Measurements from ENCODE around the gene IL11. TPM values are rescaled to one million over a fixed set of nuclear protein-coding genes. Genes with fewer than 3 reads are reported as not detected.

Gene IL11
- total RNA-seq, 2 donors from 2014 or later = 0.78 TPM; not detected in 1

- DNase-seq (ENCODE audit: low spot score) (no peak), ATAC-seq (no peak)
- no peak overlapping the region for H3K4me3 Mint-ChIP-seq
- H3K9me3 Mint-ChIP-seq = no peaks in the 10 kb centered on the region
- peaks cover 0 to 8% of the 10 kb centered on the region in 2 donors for H3K4me1 Mint-ChIP-seq (ENCODE audit: low read depth in 2 of 2)
- peaks cover 25 to 35% of the 10 kb centered on the region in 2 donors for H3K27me3 Mint-ChIP-seq
- no peak overlapping the region for H3K27ac Mint-ChIP-seq
- H3K36me3 Mint-ChIP-seq = no peaks in the 10 kb centered on the region
Observed at GRCh38 chr19:55373306-55373992, 3.2 kb upstream of the IL11 start.

DNA sequence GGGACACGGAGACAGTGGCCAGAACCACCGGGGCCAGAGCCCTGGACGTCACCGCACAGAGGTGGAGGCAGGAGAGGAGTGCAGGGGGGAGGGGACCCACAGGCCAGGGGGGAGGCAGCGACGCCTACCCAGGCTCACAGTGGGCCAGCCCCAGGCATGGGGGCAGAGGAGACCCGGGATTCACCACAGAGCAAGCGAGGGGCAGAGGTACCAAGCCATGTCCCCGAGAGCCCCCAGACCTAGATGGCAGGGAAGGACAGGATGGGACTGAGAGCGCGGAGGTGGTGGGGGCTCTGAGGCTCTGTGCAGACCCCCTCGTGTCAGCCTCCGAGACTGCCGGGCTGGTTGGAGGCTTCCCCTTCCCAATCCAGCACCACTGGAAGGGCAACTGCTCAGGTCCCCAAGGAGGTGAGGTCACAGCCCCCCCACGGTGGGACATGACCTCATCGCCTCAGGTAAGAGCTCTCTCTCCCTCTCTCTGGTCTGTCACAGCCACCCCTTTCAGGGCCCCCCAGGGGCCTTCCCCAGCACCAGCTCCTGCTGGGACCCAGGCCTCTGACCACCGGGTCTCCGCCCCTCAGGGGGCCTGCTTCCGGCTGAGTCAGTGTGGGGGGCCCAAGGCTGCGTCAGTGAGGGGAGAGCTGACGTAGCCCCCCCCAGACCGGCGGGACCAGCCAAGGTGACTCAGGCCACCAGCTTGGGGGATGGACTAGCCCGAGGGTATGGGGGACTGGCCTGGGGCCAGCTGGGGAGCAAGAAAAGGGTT, 2.2 kb upstream of the IL11 start:
- DNase-seq (ENCODE audit: low spot score) = no peak
- H3K27me3 Mint-ChIP-seq = peaks cover 28 to 35% of the 10 kb centered on the region in 2 donors
- ATAC-seq = peak in 1 of 2 donors; percentile 6
- no peaks in the 10 kb centered on the region for H3K9me3 Mint-ChIP-seq
- peaks cover 0 to 8% of the 10 kb centered on the region in 2 donors for H3K4me1 Mint-ChIP-seq (ENCODE audit: low read depth in 2 of 2)
- H3K4me3 Mint-ChIP-seq = no peak overlapping the region
- H3K27ac Mint-ChIP-seq = no peak overlapping the region
- no peaks in the 10 kb centered on the region for H3K36me3 Mint-ChIP-seq

DNA sequence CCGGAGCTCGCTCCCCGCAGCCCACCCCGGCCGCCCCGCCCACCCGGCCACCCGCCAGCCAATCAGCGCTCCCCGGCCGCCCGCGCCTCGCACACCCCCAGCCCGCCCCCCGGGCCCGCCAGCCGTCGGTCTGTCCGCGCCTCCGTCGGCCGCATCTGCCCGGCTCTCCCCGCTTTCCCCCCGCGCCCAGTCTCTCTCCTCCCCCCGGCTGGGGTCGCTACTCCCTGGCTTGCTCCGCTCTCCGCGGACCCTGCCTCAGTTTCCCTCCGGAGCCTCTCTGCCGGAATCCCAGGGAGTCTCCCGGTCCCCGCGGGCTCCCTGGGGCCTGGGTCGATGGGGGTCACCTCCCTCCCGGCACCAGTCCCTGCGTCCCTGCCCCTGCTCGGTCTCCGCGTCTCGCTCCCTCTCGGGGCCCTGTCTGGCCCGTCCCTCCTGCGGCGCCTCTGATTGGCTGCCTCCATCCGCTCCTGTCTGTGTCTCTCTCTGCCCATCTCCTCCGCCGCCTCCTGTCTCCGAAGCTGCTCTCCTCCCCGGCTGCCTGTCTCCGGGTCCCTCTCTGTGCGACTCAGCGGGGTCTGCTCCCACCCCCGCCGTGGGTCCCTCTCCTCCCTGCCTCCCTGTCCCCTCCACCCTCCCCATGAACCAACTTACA, 484 bp downstream of the IL11 start:
- ATAC-seq (peak; percentile 54 to 73), DNase-seq (ENCODE audit: low spot score) (no peak)
- no peak overlapping the region for H3K27ac Mint-ChIP-seq
- peaks cover 25 to 35% of the 10 kb centered on the region in 2 donors for H3K27me3 Mint-ChIP-seq
- H3K36me3 Mint-ChIP-seq = no peaks in the 10 kb centered on the region
- peak overlapping the region; percentile 83 for H3K4me3 Mint-ChIP-seq
- H3K9me3 Mint-ChIP-seq = no peaks in the 10 kb centered on the region
- peaks cover 0 to 8% of the 10 kb centered on the region in 2 donors for H3K4me1 Mint-ChIP-seq (ENCODE audit: low read depth in 2 of 2)

- peaks cover 24 to 32% of the 10 kb centered on the region in 2 donors for H3K27me3 Mint-ChIP-seq
- no peak for DNase-seq (ENCODE audit: low spot score)
- H3K4me3 Mint-ChIP-seq = no peak overlapping the region
- H3K4me1 Mint-ChIP-seq (ENCODE audit: low read depth in 2 of 2) = peaks cover 0 to 8% of the 10 kb centered on the region in 2 donors
- no peaks in the 10 kb centered on the region for H3K9me3 Mint-ChIP-seq
- no peaks in the 10 kb centered on the region for H3K36me3 Mint-ChIP-seq
- H3K27ac Mint-ChIP-seq = no peak overlapping the region
- ATAC-seq = peak; percentile 43 to 61
Observed at GRCh38 chr19:55368701-55369563, 1.3 kb downstream of the IL11 start.

DNA sequence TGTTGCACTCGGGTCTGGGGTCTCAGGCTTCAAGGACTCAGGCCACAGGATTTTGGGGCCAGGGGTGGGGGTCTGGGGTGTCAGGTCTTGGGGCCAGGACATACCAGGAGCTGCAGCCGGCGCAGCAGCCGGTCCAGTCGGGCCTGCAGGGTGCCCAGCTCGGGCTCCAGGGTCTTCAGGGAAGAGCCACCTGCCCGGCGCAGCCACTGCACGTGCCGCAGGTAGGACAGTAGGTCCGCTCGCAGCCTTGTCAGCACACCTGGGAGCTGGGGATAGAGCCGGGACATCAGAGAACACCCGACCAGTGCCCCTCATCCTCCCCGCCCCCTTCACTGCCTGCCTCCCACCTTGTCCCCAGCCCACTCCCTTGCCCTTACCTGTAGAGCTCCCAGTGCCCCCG, 2.2 kb downstream of the IL11 start:
- Mint-ChIP-seq H3K36me3 (no peaks in the 10 kb centered on the region), H3K4me3 (no peak overlapping the region), H3K9me3 (no peaks in the 10 kb centered on the region), H3K27me3 (peaks cover 20 to 27% of the 10 kb centered on the region in 2 donors), H3K4me1 (ENCODE audit: low read depth in 2 of 2) (peaks cover 0 to 4% of the 10 kb centered on the region in 2 donors), H3K27ac (no peak overlapping the region)
- ATAC-seq = no peak
- no peak for DNase-seq (ENCODE audit: low spot score)

DNA sequence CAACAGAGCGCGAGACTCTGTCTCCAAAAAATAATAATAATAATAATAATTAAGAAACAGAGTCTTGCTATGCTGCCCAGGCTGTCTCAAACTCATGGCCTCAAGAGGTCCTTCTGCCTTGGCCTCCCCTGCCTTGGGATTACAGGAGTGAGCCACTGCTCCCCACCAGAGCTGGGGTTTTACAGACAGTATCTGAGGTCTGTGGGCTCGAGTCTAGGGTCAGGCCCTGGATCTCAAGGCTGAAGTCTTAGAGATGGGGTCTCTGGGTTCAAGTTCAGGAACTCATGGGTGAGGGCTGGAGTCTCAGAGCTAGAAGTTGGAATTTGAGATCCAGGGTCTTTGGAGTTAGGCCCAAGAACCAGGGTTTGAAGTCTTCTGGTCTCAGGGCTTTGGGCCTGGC, 3.5 kb downstream of the IL11 start:
- ATAC-seq = no peak

DNA sequence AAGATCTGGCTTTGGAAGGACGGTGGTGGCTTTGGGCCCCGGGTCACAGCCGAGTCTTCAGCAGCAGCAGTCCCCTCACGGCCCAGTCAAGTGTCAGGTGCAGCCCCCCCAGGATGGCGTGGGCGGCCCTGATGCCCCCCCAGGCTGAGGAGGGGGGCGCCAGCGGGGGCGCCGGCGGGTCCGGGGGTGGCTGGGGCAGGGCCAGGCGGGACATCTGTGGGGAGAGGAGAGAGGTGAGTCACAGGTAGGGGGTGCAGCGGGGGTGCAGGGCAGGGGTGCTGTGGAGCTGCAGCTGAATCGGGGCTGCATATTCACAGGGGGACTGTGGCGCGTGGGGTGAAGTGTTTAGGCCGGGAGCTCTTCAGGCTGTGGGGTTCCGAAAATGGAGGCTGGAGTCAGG, 4.3 kb downstream of the IL11 start:
- Mint-ChIP-seq H3K4me3 (no peak overlapping the region), H3K27me3 (peaks cover 13 to 14% of the 10 kb centered on the region in 2 donors), H3K4me1 (ENCODE audit: low read depth in 2 of 2) (peaks cover 0 to 4% of the 10 kb centered on the region in 2 donors), H3K36me3 (no peaks in the 10 kb centered on the region), H3K9me3 (no peaks in the 10 kb centered on the region), H3K27ac (no peak overlapping the region)
- DNase-seq (ENCODE audit: low spot score) (no peak), ATAC-seq (no peak)

More for the DNA sequence above, 3.5 kb downstream of the IL11 start:
- H3K9me3 Mint-ChIP-seq = no peaks in the 10 kb centered on the region
- peaks cover 0 to 4% of the 10 kb centered on the region in 2 donors for H3K4me1 Mint-ChIP-seq (ENCODE audit: low read depth in 2 of 2)
- H3K27ac Mint-ChIP-seq = no peak overlapping the region
- H3K4me3 Mint-ChIP-seq = no peak overlapping the region
- H3K27me3 Mint-ChIP-seq = peaks cover 15 to 20% of the 10 kb centered on the region in 2 donors
- H3K36me3 Mint-ChIP-seq = no peaks in the 10 kb centered on the region
- no peak for DNase-seq (ENCODE audit: low spot score)

DNA sequence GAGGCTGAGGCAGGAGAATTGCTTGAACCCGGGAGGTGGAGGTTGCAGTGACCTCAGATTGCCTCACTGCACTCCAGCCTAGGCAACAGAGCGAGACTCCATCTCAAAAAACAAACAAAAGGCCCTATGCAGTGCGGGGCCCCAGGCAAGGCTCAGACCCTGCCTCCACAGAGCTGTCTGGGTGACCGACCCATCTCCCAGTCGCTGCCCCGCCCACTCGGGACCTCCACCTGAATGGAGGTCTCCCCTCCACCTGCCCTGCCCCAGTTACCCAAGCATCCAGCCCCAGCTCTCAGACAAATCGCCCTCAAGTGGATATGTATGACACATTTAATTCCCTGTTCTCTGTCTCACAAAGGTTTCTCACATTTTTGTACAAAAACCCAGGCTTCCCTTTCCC, 5.0 kb downstream of the IL11 start:
- Mint-ChIP-seq H3K9me3 (no peaks in the 10 kb centered on the region), H3K36me3 (no peaks in the 10 kb centered on the region), H3K4me1 (ENCODE audit: low read depth in 2 of 2) (peaks cover 0 to 4% of the 10 kb centered on the region in 2 donors), H3K27ac (no peak overlapping the region), H3K4me3 (no peak overlapping the region), H3K27me3 (peaks cover 6 to 7% of the 10 kb centered on the region in 2 donors)
- DNase-seq (ENCODE audit: low spot score) = no peak
- ATAC-seq = no peak

DNA sequence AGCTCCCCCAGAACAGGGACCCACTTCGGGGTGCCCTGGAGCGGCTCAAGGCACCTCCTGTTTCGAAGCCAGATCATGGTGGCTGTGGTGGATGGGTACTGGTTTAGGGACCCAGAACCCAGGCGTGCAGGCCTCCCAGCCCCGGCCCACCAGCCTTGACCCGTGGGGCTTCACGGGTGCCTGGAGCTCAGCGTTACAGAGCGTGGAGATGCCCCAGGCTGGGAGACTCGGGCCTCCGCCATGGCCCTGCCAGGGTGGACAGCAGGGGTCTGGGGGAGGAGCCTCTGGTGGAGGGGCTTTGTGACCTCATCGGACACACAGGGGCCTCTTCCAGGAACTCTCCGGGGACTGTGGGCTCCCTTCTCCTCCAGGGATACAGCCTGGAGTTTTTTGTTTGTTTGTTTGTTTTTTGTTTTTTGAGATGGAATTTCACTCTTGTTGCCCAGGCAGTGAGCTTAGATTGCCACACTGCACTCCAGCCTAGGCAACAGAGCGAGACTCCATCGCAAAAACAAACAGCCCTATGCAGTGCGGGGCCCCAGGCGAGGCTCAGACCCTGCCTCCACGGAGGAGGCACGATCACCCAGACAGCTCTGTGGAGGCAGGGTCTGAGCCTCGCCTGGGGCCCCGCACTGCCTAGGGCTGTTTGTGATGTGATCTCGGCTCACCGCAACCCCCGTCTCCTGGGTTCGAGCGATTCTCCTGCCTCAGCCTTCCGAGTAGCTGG, 7.1 kb downstream of the IL11 start, which contains the start of gene GARIN5B:
GARIN5B (minus strand) TSS at position 271 of the 727 bp plus-strand sequence; CDS start at position 77, 194 bp downstream.
- no peaks in the 10 kb centered on the region for H3K36me3 Mint-ChIP-seq
- no peak within 1 kb of the TSS for H3K4me3 Mint-ChIP-seq
- no peaks in the 10 kb centered on the region for H3K4me1 Mint-ChIP-seq (ENCODE audit: low read depth in 2 of 2)
- H3K9me3 Mint-ChIP-seq = no peaks in the 10 kb centered on the region
- ATAC-seq = no peak
- H3K27me3 Mint-ChIP-seq = peaks cover 0 to 3% of the 10 kb centered on the region in 2 donors
- no peak within 1 kb of the TSS for H3K27ac Mint-ChIP-seq
- no peak for DNase-seq (ENCODE audit: low spot score)

DNA sequence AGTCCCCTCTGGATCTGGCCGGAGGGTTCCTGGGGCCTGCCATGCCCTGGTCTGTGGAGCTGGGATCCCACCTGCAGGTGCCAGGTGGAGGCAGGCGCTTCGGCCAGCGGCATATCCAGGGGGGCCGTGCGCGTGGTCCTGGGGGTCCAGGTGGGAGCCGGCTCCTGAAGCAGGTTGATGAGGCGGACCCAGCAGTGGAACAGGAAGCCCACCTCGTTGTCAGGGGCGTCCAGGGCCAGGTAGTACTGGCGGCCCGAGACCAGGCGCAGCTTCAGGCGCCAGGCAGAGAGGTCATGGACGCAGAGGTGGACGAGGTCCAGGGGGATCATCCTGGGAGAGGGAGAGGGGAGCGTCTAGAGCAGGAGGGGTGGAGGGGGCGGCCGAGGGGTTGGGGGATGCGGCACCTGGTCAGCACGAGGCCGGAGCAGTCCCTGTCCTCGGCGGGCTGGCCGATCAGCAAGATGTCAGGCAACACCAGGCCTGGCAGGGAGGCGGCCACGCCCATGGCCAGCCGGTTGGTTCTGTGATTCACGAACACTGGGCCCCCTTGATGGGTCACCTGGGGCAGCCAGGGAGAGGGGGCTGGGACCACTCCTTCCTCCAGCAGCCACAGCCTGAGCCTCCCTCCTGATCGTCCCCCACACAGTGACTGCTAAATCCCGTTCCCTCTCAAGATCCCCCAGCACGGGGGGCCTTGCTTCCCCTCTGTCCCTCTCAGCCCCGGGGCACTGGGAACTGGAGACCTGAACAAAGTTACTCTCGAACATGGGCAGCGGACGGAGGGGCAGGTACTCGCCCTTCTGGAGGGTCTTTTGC, 7.9 kb downstream of the IL11 start:
- H3K9me3 Mint-ChIP-seq = no peaks in the 10 kb centered on the region
- peaks cover 1 to 4% of the 10 kb centered on the region in 2 donors for H3K27me3 Mint-ChIP-seq
- H3K4me1 Mint-ChIP-seq (ENCODE audit: low read depth in 2 of 2) = no peaks in the 10 kb centered on the region
- H3K36me3 Mint-ChIP-seq = no peaks in the 10 kb centered on the region
- no peak overlapping the region for H3K27ac Mint-ChIP-seq
- H3K4me3 Mint-ChIP-seq = no peak overlapping the region
- DNase-seq (ENCODE audit: low spot score) (no peak), ATAC-seq (no peak)

GRCh38 chr19:55360902-55361301, 9.4 kb downstream of the IL11 start:
- no peaks in the 10 kb centered on the region for H3K36me3 Mint-ChIP-seq
- DNase-seq (ENCODE audit: low spot score) (no peak), ATAC-seq (no peak)
- H3K9me3 Mint-ChIP-seq = no peaks in the 10 kb centered on the region
- H3K4me3 Mint-ChIP-seq = no peak overlapping the region
- H3K27me3 Mint-ChIP-seq = peaks cover 6 to 9% of the 10 kb centered on the region in 2 donors
- H3K27ac Mint-ChIP-seq = no peak overlapping the region
- H3K4me1 Mint-ChIP-seq (ENCODE audit: low read depth in 2 of 2) = no peaks in the 10 kb centered on the region
